Epithelial cell of esophagus (primary cell): ENCODE data around the gene EMC8.

Source experiments
- DNase-seq: peaks from one replicate; pipeline ENCODE4 v3.0.0; 2010; ENCODE audit warnings: low read depth
- H3K4me3 ChIP-seq: 2 replicates; pipeline ENCODE4 v1.5.1; 2011; ENCODE audit warnings: mild to moderate bottlenecking, low read length, control low read depth
- TF ChIP-seq, protein P1 (sequence below): IDR thresholded peaks from 2 replicates; pipeline ENCODE4 v1.5.1; 2011; ENCODE audit warnings: low read depth, mild to moderate bottlenecking, low read length, control low read depth, inconsistent platforms; ENCODE audit not compliant: insufficient read depth; ENCODE audit errors: missing control alignments

Gene EMC8

DNA sequence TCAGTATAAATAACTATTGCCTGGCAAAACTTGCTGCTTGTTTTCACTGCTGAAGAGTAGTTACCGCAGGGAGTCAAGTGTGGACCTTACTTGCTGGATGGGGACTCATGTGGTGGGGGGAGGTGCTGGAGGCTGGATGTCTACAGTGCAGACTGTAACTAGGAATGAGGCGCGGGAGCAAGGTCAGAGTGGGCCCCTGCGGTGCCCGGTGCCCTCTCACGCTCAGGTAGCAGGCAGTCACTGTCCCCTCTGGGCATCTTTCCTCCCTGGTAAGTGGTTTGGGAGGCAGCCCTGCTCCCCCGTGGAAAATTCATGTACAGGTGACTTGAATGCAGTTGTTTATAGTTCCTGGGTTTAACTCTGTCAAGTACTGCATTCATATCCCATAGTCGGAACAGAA, 4.6 kb downstream of the EMC8 start:
- no peak overlapping the region for H3K4me3 ChIP-seq
- no peak for DNase-seq
- TF ChIP-seq, protein P1, sequence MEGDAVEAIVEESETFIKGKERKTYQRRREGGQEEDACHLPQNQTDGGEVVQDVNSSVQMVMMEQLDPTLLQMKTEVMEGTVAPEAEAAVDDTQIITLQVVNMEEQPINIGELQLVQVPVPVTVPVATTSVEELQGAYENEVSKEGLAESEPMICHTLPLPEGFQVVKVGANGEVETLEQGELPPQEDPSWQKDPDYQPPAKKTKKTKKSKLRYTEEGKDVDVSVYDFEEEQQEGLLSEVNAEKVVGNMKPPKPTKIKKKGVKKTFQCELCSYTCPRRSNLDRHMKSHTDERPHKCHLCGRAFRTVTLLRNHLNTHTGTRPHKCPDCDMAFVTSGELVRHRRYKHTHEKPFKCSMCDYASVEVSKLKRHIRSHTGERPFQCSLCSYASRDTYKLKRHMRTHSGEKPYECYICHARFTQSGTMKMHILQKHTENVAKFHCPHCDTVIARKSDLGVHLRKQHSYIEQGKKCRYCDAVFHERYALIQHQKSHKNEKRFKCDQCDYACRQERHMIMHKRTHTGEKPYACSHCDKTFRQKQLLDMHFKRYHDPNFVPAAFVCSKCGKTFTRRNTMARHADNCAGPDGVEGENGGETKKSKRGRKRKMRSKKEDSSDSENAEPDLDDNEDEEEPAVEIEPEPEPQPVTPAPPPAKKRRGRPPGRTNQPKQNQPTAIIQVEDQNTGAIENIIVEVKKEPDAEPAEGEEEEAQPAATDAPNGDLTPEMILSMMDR: no peak

DNA sequence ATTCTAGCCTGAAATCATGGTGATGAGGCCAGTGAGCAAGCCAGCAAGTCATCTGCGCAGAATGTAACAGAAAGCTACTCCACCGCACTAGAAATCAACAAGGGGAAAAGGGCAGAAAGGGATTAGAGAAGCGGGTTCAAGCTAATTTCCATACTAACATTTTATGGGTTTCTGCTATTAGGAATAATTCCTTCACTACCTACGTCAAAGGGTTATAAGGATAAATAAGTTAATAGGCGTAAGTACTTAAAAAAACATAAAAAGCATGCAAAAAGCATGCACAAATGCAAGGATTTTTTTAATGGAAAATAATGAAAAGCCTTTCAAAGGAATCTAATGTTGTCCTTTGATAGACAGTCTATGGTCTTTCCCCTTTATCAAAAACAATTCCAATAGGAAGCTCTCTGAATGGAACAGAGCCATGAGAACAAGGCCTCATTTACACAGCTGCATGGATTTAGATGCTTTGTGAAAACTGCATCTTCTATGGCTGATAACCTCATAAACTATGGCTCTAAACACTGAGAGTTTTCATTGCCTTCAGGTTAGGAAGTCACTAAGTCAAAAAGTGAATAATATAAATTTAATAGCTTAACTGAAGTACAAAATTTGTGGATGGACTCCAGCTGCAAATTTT, 5.6 kb downstream of the EMC8 start:
- TF ChIP-seq, protein P1: no peak
- no peak overlapping the region for H3K4me3 ChIP-seq
- DNase-seq: no peak

DNA sequence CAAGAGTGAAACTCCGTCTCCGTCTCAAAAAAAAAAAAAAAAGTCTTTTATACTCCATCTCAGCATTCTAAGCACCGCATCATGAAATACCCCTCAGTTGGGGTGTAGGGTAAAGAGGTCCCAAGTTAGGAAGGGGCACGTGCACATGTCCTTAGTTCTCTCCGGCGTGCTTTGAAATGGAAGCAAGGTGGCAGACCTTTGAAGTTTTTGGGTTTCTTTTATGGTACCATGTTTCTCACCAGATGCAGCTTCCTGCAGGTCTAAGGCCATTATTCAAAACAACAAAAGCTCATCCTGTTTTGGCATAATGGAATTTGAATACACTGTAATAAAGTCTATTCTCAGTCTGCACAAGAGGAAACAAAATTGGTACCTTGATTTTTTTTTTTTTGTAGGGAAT, 9.6 kb downstream of the EMC8 start:
- H3K4me3 ChIP-seq: no peak overlapping the region
- no peak for DNase-seq
- TF ChIP-seq, protein P1: no peak

- TF ChIP-seq, protein P1: no peak
- H3K4me3 ChIP-seq: no peak overlapping the region
- no peak for DNase-seq
These were observed 10.5 kb downstream of the EMC8 start for GRCh38 chr16:85788819-85789218.

GRCh38 chr16:85785927-85786326, 13.4 kb downstream of the EMC8 start:
- no peak overlapping the region for H3K4me3 ChIP-seq
- no peak for DNase-seq
- TF ChIP-seq, protein P1: no peak

DNA sequence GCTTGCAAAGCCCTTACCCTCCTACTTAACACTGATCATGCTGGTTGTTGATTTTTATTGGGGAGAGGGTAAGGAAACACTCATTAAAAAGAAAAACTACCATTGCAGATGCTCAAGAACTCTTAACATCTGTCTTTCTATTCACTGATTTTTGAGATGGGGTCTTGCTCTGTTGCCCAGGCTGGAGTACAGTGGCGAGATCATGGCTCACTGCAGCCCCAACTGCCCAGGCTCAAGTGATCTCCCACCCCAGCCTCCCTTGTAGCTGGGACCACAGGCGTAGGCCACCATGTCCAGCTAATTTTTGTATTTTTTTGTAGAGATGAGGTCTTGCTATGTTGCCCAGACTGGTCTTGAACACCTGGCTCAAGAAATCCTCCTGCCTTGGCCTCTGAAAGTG, 14.5 kb downstream of the EMC8 start:
- TF ChIP-seq, protein P1: no peak
- H3K4me3 ChIP-seq: no peak overlapping the region
- no peak for DNase-seq

DNA sequence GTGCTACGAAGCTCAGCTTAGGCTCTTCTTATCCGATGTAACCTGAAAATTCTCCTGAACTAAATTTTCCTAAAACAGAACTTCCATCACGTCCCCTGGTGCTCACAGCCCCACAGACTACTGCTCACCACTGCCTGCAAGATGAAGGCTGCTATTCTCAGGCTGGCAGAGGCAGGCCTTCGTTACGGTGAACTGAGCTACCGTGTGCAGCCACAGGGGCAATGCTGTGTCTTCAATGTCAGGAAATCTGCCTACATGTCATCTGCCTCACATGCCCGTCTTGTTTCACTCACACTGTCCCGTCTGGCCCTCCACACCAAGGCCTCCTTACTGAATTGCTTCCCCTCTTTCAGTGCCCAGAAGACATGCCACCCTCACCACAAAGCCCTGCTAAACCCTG, 15.9 kb downstream of the EMC8 start:
- TF ChIP-seq, protein P1: no peak
- DNase-seq: no peak
- H3K4me3 ChIP-seq: no peak overlapping the region
